ENCODE data around the gene SMPD3. TPM values are rescaled to one million over a fixed set of nuclear protein-coding genes. Genes with fewer than 3 reads are reported as not detected.

Gene SMPD3
- total RNA-seq, 1 experiment from 2014 or later: 0.17 TPM

- ChIA-PET POLR2A (ENCODE audit: low non-redundant PET) (interaction anchor here (0.7 kb wide), 1 partner anchor 1430 kb away, joined by 4 read pairs; no protein-coding TSS in a partner anchor), CTCF (no interaction called here)
- Histone ChIP-seq H3K36me3 (ENCODE audit: insufficient read depth, low read length, poor library complexity, severe bottlenecking) (no peaks in the 10 kb centered on the region), H3K27me3 (replicated peaks; ENCODE audit: insufficient read depth, low read depth, low read length, poor library complexity) (no peaks in the 10 kb centered on the region), H3K27ac (ENCODE audit: low read depth, low read length, poor library complexity, severe bottlenecking) (no peak overlapping the region), H3K4me1 (ENCODE audit: insufficient read depth, low read length, poor library complexity, severe bottlenecking) (peaks cover 12% of the 10 kb centered on the region), H3K9me3 (ENCODE audit: low read depth, low read length, poor library complexity, severe bottlenecking) (no peaks in the 10 kb centered on the region), H3K4me3 (ENCODE audit: low read depth, low read length, poor library complexity, severe bottlenecking) (no peak overlapping the region)
- TF ChIP-seq CTCF (conservative IDR thresholded peaks at IDR 0.05; ENCODE audit: low read depth, low read length) (no peak), EZH2 (IDR thresholded peaks at IDR 0.05; ENCODE audit: borderline replicate concordance, low read depth, low read length, poor library complexity, severe bottlenecking) (no peak)
- intact Hi-C loops (cut with micrococcal nuclease; ENCODE audit: unreplicated experiment): no loop called here
- BruUV-seq (replicated peaks): no TSS peak
- no peak for DNase-seq (ENCODE audit: low spot score)
These were observed 44.6 kb downstream of the SMPD3 start for GRCh38 chr16:68403704-68404103.

DNA sequence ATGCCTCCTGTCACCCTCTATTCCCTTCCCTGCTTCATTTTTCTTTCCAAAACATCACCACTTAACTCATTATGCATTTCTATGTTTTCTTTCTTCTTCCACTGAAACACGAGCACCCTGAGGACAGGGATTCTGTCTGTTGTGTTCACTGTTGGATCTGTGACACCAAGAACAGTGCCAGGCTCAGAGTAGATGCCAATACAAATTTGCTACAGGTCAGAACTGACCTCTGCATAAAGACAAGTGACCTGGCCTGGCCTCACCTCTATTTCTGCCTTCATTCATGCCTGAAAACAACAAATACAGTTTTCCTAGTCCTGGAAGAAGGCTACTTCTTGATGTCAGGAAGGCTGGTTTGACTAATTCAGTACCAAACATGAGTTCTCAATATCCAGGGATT lies 45.1 kb downstream of the SMPD3 start:
- Histone ChIP-seq H3K9me3 (ENCODE audit: low read depth, low read length, poor library complexity, severe bottlenecking) (no peaks in the 10 kb centered on the region), H3K27ac (ENCODE audit: low read depth, low read length, poor library complexity, severe bottlenecking) (no peak overlapping the region), H3K4me3 (ENCODE audit: low read depth, low read length, poor library complexity, severe bottlenecking) (no peak overlapping the region), H3K4me1 (ENCODE audit: insufficient read depth, low read length, poor library complexity, severe bottlenecking) (peaks cover 12% of the 10 kb centered on the region), H3K36me3 (ENCODE audit: insufficient read depth, low read length, poor library complexity, severe bottlenecking) (no peaks in the 10 kb centered on the region), H3K27me3 (replicated peaks; ENCODE audit: insufficient read depth, low read depth, low read length, poor library complexity) (no peaks in the 10 kb centered on the region)
- intact Hi-C loops (cut with micrococcal nuclease; ENCODE audit: unreplicated experiment): no loop called here
- POLR2A ChIA-PET (ENCODE audit: low non-redundant PET): no interaction called here
- TF ChIP-seq CTCF (conservative IDR thresholded peaks at IDR 0.05; ENCODE audit: low read depth, low read length): no peak
- no peak for TF ChIP-seq EZH2 (IDR thresholded peaks at IDR 0.05; ENCODE audit: borderline replicate concordance, low read depth, low read length, poor library complexity, severe bottlenecking)
- DNase-seq (ENCODE audit: low spot score): no peak
- CTCF ChIA-PET: no interaction called here
- BruUV-seq (replicated peaks): no TSS peak

DNA sequence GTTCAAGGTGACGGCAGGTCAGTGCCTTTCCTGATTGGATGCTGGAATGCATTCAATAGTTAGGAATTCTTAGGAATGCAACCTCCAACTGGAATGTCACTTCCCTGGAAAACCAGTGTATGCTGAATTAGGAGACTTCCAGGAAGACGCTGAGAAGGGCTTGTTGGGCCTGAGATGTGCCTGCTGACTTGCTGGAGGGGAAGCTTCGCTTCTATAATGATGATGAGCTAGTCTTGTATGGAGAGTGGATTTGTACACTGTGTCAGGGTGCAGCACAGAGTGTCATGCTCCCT lies 45.6 kb downstream of the SMPD3 start:
- Histone ChIP-seq H3K9me3 (ENCODE audit: low read depth, low read length, poor library complexity, severe bottlenecking) (no peaks in the 10 kb centered on the region), H3K27ac (ENCODE audit: low read depth, low read length, poor library complexity, severe bottlenecking) (no peak overlapping the region), H3K36me3 (ENCODE audit: insufficient read depth, low read length, poor library complexity, severe bottlenecking) (no peaks in the 10 kb centered on the region), H3K4me1 (ENCODE audit: insufficient read depth, low read length, poor library complexity, severe bottlenecking) (peaks cover 12% of the 10 kb centered on the region), H3K4me3 (ENCODE audit: low read depth, low read length, poor library complexity, severe bottlenecking) (no peak overlapping the region), H3K27me3 (replicated peaks; ENCODE audit: insufficient read depth, low read depth, low read length, poor library complexity) (no peaks in the 10 kb centered on the region)
- no peak for TF ChIP-seq EZH2 (IDR thresholded peaks at IDR 0.05; ENCODE audit: borderline replicate concordance, low read depth, low read length, poor library complexity, severe bottlenecking)
- TF ChIP-seq CTCF (conservative IDR thresholded peaks at IDR 0.05; ENCODE audit: low read depth, low read length): no peak
- CTCF ChIA-PET: no interaction called here
- intact Hi-C loops (cut with micrococcal nuclease; ENCODE audit: unreplicated experiment): no loop called here
- no peak for DNase-seq (ENCODE audit: low spot score)
- no TSS peak for BruUV-seq (replicated peaks)
- POLR2A ChIA-PET (ENCODE audit: low non-redundant PET): no interaction called here
